ENCODE measurements around the gene AGRN.
A peak's percentile ranks its signal among the peaks of the same experiment; 100 is the strongest.
"Not testable (repeated sequence)": the region's sequence is repeated elsewhere in the genome, so short reads cannot be mapped to it uniquely, and the experiment has no call there.

AGRN gene

DNA sequence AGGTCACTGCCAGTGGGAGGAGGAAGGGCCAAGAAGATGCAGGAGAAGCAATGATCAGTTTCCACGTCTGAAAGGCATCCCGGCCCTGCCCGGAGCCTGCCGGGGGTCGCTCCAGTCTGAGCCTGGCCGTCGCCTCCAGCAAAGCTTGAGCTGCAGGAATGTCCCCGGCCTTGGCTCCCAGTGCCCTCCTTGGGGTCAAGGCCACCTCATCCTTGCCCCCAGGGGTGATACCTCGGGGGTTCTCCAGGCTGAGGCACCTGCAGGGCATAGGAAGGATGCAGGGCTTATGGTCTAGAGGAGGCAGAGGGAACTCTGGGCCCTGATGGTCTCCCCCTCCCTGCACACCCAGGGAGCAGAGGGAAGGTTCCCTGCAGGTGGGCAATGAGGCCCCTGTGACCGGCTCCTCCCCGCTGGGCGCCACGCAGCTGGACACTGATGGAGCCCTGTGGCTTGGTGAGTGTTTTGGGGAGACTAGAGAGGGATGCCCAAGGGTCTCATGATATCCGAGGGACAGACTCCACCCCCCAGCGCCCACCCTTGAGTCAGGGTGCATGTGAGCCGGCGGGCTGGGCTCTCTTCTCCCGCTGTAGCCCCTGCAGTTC lies 34.3 kb downstream of the AGRN start:
- peaks cover 0 to 15% of the 10 kb centered on the region in 2 donors for H3K4me1 ChIP-seq (ENCODE audit: control insufficient read depth in 1 of 2, insufficient read depth in 2 of 2, low read length in 2 of 2)
- peaks cover 16 to 20% of the 10 kb centered on the region in 2 donors for H3K27me3 ChIP-seq (ENCODE audit: control insufficient read depth in 1 of 2, insufficient read depth in 2 of 2, low read length in 2 of 2)
- H3K4me3 ChIP-seq (ENCODE audit: low read depth in 1 of 2, low read length in 2 of 2), result no peak overlapping the region
- H3K27ac ChIP-seq (ENCODE audit: low read depth, low read length), result no peak overlapping the region
- peaks cover 0 to 3% of the 10 kb centered on the region in 2 donors for H3K36me3 ChIP-seq (ENCODE audit: control insufficient read depth in 1 of 2, insufficient read depth in 2 of 2, low read length in 2 of 2)
- no peaks in the 10 kb centered on the region for H3K9me3 ChIP-seq (ENCODE audit: control insufficient read depth in 1 of 2, low read length in 2 of 2)
- H3K9ac ChIP-seq (ENCODE audit: low read depth in 1 of 2, low read length in 2 of 2), result no peak overlapping the region

GRCh38 chr1:1054971-1055370 lies 35.1 kb downstream of the AGRN start:
- H3K27ac ChIP-seq (ENCODE audit: low read depth, low read length), result no peak overlapping the region
- no peaks in the 10 kb centered on the region for H3K9me3 ChIP-seq (ENCODE audit: control insufficient read depth in 1 of 2, low read length in 2 of 2)
- peaks cover 0 to 19% of the 10 kb centered on the region in 2 donors for H3K4me1 ChIP-seq (ENCODE audit: control insufficient read depth in 1 of 2, insufficient read depth in 2 of 2, low read length in 2 of 2)
- peaks cover 20 to 23% of the 10 kb centered on the region in 2 donors for H3K27me3 ChIP-seq (ENCODE audit: control insufficient read depth in 1 of 2, insufficient read depth in 2 of 2, low read length in 2 of 2)
- H3K4me3 ChIP-seq (ENCODE audit: low read depth in 1 of 2, low read length in 2 of 2), result no peak overlapping the region
- no peak overlapping the region for H3K9ac ChIP-seq (ENCODE audit: low read depth in 1 of 2, low read length in 2 of 2)
- H3K36me3 ChIP-seq (ENCODE audit: control insufficient read depth in 1 of 2, insufficient read depth in 2 of 2, low read length in 2 of 2), result peaks cover 0 to 3% of the 10 kb centered on the region in 2 donors

DNA sequence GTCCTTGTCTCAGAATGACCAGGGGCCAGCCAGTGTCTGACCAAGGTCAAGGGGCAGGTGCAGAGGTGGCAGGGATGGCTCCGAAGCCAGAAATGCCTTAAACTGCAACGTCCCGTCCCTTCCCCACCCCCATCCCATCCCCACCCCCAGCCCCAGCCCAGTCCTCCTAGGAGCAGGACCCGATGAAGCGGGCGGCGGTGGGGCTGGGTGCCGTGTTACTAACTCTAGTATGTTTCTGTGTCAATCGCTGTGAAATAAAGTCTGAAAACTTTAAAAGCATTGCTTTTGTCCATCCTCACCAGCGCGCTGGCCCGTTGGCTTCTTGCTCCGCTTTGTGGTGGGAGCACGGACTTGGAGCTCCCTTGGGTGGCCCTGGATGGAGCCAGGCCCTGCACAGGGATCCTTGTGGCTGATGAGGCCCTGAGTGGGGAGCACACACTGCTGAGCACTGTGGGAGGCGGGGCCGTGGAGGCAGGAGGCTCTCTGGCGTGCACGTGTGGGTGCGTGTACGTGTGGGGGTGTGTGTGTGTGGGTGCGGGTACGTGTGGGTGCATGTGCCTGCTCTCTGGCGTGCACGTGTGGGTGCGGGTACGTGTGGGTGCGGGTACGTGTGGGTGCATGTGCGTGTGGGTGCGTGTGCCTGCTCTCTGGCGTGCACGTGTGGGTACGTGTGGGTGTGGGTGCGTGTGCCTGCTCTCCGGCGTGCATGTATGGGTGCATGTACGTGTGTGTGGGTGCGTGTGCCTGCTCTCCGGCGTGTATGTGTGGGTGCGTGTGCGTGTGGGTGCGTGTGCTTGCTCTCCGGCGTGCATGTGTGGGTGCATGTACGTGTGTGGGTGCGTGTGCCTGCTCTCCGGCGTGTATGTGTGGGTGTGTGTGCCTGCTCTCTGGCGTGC lies 36.2 kb downstream of the AGRN start:
- H3K4me1 ChIP-seq (ENCODE audit: control insufficient read depth in 1 of 2, insufficient read depth in 2 of 2, low read length in 2 of 2), result peaks cover 0 to 12% of the 10 kb centered on the region in 2 donors
- H3K9me3 ChIP-seq (ENCODE audit: control insufficient read depth in 1 of 2, low read length in 2 of 2), result no peaks in the 10 kb centered on the region

DNA sequence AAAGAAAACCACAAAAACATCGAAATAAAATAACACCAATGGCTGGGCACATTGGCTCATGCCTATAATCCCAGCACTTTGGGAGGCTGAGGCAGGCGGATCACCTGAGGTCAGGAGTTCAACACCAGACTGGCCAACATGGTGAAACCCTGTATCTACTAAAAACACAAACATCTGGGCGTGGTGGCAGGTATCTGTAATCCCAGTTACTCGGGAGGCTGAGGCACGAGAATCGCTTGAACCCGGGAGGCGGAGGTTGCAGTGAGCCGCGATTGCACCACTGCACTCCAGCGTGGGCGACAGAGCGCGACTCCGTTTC lies 37.8 kb downstream of the AGRN start:
- Histone ChIP-seq H3K4me1 (ENCODE audit: control insufficient read depth in 1 of 2, insufficient read depth in 2 of 2, low read length in 2 of 2) (peaks cover 0 to 11% of the 10 kb centered on the region in 2 donors), H3K27me3 (ENCODE audit: control insufficient read depth in 1 of 2, insufficient read depth in 2 of 2, low read length in 2 of 2) (peaks cover 40 to 48% of the 10 kb centered on the region in 2 donors)
- H3K4me3 ChIP-seq (ENCODE audit: low read depth in 1 of 2, low read length in 2 of 2), result not testable (repeated sequence)

More for the DNA sequence above, 36.2 kb downstream of the AGRN start:
- no peak overlapping the region for H3K4me3 ChIP-seq (ENCODE audit: low read depth in 1 of 2, low read length in 2 of 2)
- H3K36me3 ChIP-seq (ENCODE audit: control insufficient read depth in 1 of 2, insufficient read depth in 2 of 2, low read length in 2 of 2), result peaks cover 0 to 3% of the 10 kb centered on the region in 2 donors
- H3K9ac ChIP-seq (ENCODE audit: low read depth in 1 of 2, low read length in 2 of 2), result no peak overlapping the region
- H3K27ac ChIP-seq (ENCODE audit: low read depth, low read length), result no peak overlapping the region
- H3K27me3 ChIP-seq (ENCODE audit: control insufficient read depth in 1 of 2, insufficient read depth in 2 of 2, low read length in 2 of 2), result peaks cover 30 to 33% of the 10 kb centered on the region in 2 donors

DNA sequence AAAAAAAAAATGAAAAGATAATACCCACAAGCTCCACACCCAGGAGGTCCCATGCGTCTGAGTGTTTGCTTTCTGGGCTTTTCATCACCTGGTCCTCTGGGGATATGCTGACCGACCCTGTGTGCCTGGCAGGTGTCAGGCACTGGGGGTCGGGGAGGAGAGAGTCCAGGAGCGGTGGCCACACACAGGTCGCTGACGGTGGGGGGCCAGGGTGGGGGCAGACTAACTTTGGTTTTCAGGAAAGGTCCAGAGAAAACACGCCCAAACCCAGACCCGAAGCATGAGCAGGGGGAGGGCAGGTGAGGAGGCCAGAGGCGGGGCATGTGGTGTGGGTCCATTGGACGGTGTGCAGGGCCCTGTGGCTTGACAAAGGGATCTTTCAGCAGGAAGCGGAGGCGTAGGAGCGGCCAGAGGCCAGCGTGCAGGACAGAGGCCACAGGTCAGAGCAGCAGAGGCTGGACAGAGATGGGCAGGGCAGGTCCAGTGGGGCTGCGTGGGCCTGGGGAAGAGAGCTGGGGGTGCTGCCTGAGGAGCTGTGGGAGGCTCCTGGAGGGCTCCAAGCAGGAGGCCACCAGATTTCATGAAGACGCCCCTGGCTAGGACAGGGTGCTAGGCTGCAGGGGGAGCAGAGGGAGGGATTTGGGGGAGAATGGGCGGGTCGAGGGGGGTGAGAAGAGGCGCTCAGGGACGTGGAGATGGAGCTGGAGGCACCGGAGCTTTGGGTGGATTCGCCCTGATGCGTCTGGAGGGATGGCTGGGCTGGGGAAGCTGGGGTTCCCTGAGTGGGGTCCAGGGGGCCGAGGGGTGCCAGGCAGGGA lies 38.4 kb downstream of the AGRN start:
- H3K27ac ChIP-seq (ENCODE audit: low read depth, low read length), result no peak overlapping the region
- peaks cover 0 to 11% of the 10 kb centered on the region in 2 donors for H3K4me1 ChIP-seq (ENCODE audit: control insufficient read depth in 1 of 2, insufficient read depth in 2 of 2, low read length in 2 of 2)
- H3K27me3 ChIP-seq (ENCODE audit: control insufficient read depth in 1 of 2, insufficient read depth in 2 of 2, low read length in 2 of 2), result peaks cover 46 to 54% of the 10 kb centered on the region in 2 donors
- H3K36me3 ChIP-seq (ENCODE audit: control insufficient read depth in 1 of 2, insufficient read depth in 2 of 2, low read length in 2 of 2), result no peaks in the 10 kb centered on the region
- H3K9ac ChIP-seq (ENCODE audit: low read depth in 1 of 2, low read length in 2 of 2), result no peak overlapping the region
- H3K9me3 ChIP-seq (ENCODE audit: control insufficient read depth in 1 of 2, low read length in 2 of 2), result no peaks in the 10 kb centered on the region
- no peak overlapping the region for H3K4me3 ChIP-seq (ENCODE audit: low read depth in 1 of 2, low read length in 2 of 2)

More for the DNA sequence above, 37.8 kb downstream of the AGRN start:
- not testable (repeated sequence) for H3K36me3 ChIP-seq (ENCODE audit: control insufficient read depth in 1 of 2, insufficient read depth in 2 of 2, low read length in 2 of 2); H3K9ac ChIP-seq (ENCODE audit: low read depth in 1 of 2, low read length in 2 of 2); H3K27ac ChIP-seq (ENCODE audit: low read depth, low read length); H3K9me3 ChIP-seq (ENCODE audit: control insufficient read depth in 1 of 2, low read length in 2 of 2)

GRCh38 chr1:1058921-1059493 lies 39.1 kb downstream of the AGRN start:
- H3K9ac ChIP-seq (ENCODE audit: low read depth in 1 of 2, low read length in 2 of 2), result no peak overlapping the region
- H3K27ac ChIP-seq (ENCODE audit: low read depth, low read length), result no peak overlapping the region
- peak overlapping the region; percentile 21 to 22 for H3K4me3 ChIP-seq (ENCODE audit: low read depth in 1 of 2, low read length in 2 of 2)
- peaks cover 52 to 61% of the 10 kb centered on the region in 2 donors for H3K27me3 ChIP-seq (ENCODE audit: control insufficient read depth in 1 of 2, insufficient read depth in 2 of 2, low read length in 2 of 2)
- H3K4me1 ChIP-seq (ENCODE audit: control insufficient read depth in 1 of 2, insufficient read depth in 2 of 2, low read length in 2 of 2), result peaks cover 2 to 14% of the 10 kb centered on the region in 2 donors
- H3K9me3 ChIP-seq (ENCODE audit: control insufficient read depth in 1 of 2, low read length in 2 of 2), result no peaks in the 10 kb centered on the region
- H3K36me3 ChIP-seq (ENCODE audit: control insufficient read depth in 1 of 2, insufficient read depth in 2 of 2, low read length in 2 of 2), result no peaks in the 10 kb centered on the region

DNA sequence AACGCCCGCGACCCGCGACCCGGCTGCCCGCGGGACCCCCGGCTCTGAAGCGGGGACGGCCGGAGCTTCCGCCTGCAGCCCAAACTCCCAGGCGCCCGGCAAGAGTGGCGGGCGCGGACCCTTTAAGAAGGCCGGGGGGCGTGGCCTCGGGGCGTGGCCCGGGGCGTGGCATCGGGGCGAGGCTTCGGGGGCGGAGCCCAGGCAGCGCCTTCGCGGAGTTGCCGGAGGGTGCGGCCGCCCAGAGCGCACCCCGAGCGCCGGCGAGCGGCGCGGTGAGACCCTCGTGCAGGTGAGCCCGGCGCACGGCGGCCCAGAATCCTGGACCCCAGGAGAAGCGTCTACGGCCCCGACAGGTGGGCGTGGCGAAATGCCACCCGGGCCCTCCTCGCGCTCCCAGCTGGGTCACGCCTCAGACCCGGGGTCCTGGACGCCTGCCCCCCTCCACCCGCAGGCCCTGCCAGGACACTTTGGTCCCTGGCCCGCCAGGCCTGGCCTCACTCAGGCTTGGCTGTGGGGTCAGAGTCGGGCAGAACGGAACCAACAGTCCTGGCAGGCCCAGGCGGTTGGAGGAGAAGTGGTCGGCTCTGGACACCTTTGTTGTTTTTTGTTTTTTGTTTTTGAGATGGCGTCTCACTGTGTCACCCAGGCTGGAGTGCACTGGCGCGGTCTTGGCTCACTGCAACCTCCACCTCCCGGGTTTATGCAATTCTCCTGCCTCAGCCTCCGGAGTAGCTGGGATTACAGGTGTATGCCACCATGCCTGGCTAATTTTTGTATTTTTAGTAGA lies 39.8 kb downstream of the AGRN start:
- Histone ChIP-seq H3K4me1 (ENCODE audit: control insufficient read depth in 1 of 2, insufficient read depth in 2 of 2, low read length in 2 of 2) (peaks cover 5 to 17% of the 10 kb centered on the region in 2 donors), H3K36me3 (ENCODE audit: control insufficient read depth in 1 of 2, insufficient read depth in 2 of 2, low read length in 2 of 2) (no peaks in the 10 kb centered on the region), H3K9me3 (ENCODE audit: control insufficient read depth in 1 of 2, low read length in 2 of 2) (no peaks in the 10 kb centered on the region), H3K27me3 (ENCODE audit: control insufficient read depth in 1 of 2, insufficient read depth in 2 of 2, low read length in 2 of 2) (peaks cover 57 to 67% of the 10 kb centered on the region in 2 donors), H3K9ac (ENCODE audit: low read depth in 1 of 2, low read length in 2 of 2) (no peak overlapping the region), H3K27ac (ENCODE audit: low read depth, low read length) (no peak overlapping the region), H3K4me3 (ENCODE audit: low read depth in 1 of 2, low read length in 2 of 2) (peak overlapping the region; percentile 22 to 46)

GRCh38 chr1:1060281-1061000 lies 40.5 kb downstream of the AGRN start:
- Histone ChIP-seq H3K9ac (ENCODE audit: low read depth in 1 of 2, low read length in 2 of 2) (no peak overlapping the region), H3K9me3 (ENCODE audit: control insufficient read depth in 1 of 2, low read length in 2 of 2) (no peaks in the 10 kb centered on the region), H3K27ac (ENCODE audit: low read depth, low read length) (no peak overlapping the region), H3K36me3 (ENCODE audit: control insufficient read depth in 1 of 2, insufficient read depth in 2 of 2, low read length in 2 of 2) (no peaks in the 10 kb centered on the region), H3K4me1 (ENCODE audit: control insufficient read depth in 1 of 2, insufficient read depth in 2 of 2, low read length in 2 of 2) (peaks cover 5 to 17% of the 10 kb centered on the region in 2 donors), H3K4me3 (ENCODE audit: low read depth in 1 of 2, low read length in 2 of 2) (no peak overlapping the region), H3K27me3 (ENCODE audit: control insufficient read depth in 1 of 2, insufficient read depth in 2 of 2, low read length in 2 of 2) (peaks cover 57 to 67% of the 10 kb centered on the region in 2 donors)

Measured in duodenal mucosa (tissue), 2 donors.